Osteoblast (primary cell): ENCODE data around the gene FKBP10. TPM values are rescaled to one million over a fixed set of nuclear protein-coding genes. Genes with fewer than 3 reads are reported as not detected.
"Not testable (repeated sequence)": the region's sequence is repeated elsewhere in the genome, so short reads cannot be mapped to it uniquely, and the experiment has no call there.

Source experiments
- DNase-seq: peaks from one replicate; pipeline ENCODE4 v3.0.0; 2011; ENCODE audit warnings: low spot score, mixed read lengths; ENCODE audit not compliant: insufficient read length; ENCODE audit errors: missing footprints
- H2AFZ ChIP-seq: 2 replicates; pipeline ENCODE4 v1.6.0; 2011; ENCODE audit warnings: mild to moderate bottlenecking, low read length
- H3K27ac ChIP-seq: 2 replicates; pipeline ENCODE4 v1.5.1; 2011; ENCODE audit warnings: mild to moderate bottlenecking, low read depth, low read length, moderate library complexity
- H3K27me3 ChIP-seq: 2 replicates; pipeline ENCODE4 v1.6.0; 2012; ENCODE audit warnings: mild to moderate bottlenecking, control low read depth, inconsistent platforms, low read length, moderate library complexity; ENCODE audit not compliant: insufficient read depth
- H3K36me3 ChIP-seq: 2 replicates; pipeline ENCODE4 v1.5.1; 2011; ENCODE audit warnings: mild to moderate bottlenecking, low read length, control low read depth, moderate library complexity; ENCODE audit not compliant: insufficient read depth
- H3K4me1 ChIP-seq: 2 replicates; pipeline ENCODE4 v1.5.1; 2011; ENCODE audit warnings: mild to moderate bottlenecking, low read length, control low read depth, moderate library complexity; ENCODE audit not compliant: insufficient read depth
- H3K4me2 ChIP-seq: 2 replicates; pipeline ENCODE4 v1.6.0; 2011; ENCODE audit warnings: mild to moderate bottlenecking, low read length; ENCODE audit not compliant: insufficient read depth
- H3K4me3 ChIP-seq: fragments of 200-600 bp; sonication (generic); 3 replicates; pipeline ENCODE4 v1.5.1; 2012; ENCODE audit warnings: mild to moderate bottlenecking, low read length, inconsistent platforms; ENCODE audit not compliant: insufficient read depth
- H3K79me2 ChIP-seq: 2 replicates; pipeline ENCODE4 v1.6.0; 2012; ENCODE audit warnings: mild to moderate bottlenecking, low read length, control low read depth, inconsistent platforms; ENCODE audit not compliant: insufficient read depth
- H3K9me3 ChIP-seq: 2 replicates; pipeline ENCODE4 v1.5.1; 2011; ENCODE audit warnings: low read depth, low read length, control low read depth
- H4K20me1 ChIP-seq: 2 replicates; pipeline ENCODE4 v1.6.0; 2012; ENCODE audit warnings: mild to moderate bottlenecking, low read length, control low read depth; ENCODE audit not compliant: insufficient read depth
- total RNA-seq: library from RNA; depleted of rRNA; stranded (reverse); fragments of >200 nt; gene quantifications from 2 replicates; pipeline ENCODE4 v1.2.3, GENCODE V29; 2012
- TF ChIP-seq, protein P1 (sequence below): IDR thresholded peaks from 2 replicates; pipeline ENCODE4 v1.5.1; 2011; ENCODE audit warnings: mild to moderate bottlenecking, low read depth, low read length, moderate library complexity; ENCODE audit errors: extremely low read depth

Gene FKBP10
- total RNA-seq, 1 donor = 396 TPM

DNA sequence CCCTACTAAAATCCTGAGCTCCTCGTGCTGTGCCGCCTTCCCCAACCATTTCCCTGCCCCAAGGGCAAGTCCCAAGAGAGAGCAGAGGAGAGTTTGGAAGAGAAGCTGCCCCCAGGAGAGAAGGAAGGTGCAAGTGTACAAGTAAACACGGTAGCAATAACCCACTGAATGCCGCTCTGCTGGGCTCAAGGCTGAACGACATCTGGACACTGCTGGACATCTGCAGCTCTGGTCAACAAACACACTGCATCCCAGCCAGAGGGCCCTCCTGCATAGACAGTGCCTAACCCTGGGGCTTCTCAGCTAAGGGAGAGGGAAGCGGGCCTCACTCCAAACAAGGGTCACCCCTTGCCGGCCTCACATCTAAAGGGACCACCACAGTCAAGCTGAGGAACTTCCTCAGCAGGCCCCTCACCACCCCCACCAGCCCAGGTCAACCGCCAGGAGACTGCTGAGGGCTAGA is 39.0 kb upstream of the FKBP10 start:
- no peaks in the 10 kb centered on the region for H3K27me3 ChIP-seq
- H3K36me3 ChIP-seq = no peaks in the 10 kb centered on the region
- H4K20me1 ChIP-seq = peaks cover 6% of the 10 kb centered on the region
- no peak overlapping the region for H3K4me3 ChIP-seq
- no peaks in the 10 kb centered on the region for H3K9me3 ChIP-seq
- no peaks in the 10 kb centered on the region for H3K79me2 ChIP-seq
- peaks cover 14% of the 10 kb centered on the region for H3K4me1 ChIP-seq
- TF ChIP-seq, protein P1, sequence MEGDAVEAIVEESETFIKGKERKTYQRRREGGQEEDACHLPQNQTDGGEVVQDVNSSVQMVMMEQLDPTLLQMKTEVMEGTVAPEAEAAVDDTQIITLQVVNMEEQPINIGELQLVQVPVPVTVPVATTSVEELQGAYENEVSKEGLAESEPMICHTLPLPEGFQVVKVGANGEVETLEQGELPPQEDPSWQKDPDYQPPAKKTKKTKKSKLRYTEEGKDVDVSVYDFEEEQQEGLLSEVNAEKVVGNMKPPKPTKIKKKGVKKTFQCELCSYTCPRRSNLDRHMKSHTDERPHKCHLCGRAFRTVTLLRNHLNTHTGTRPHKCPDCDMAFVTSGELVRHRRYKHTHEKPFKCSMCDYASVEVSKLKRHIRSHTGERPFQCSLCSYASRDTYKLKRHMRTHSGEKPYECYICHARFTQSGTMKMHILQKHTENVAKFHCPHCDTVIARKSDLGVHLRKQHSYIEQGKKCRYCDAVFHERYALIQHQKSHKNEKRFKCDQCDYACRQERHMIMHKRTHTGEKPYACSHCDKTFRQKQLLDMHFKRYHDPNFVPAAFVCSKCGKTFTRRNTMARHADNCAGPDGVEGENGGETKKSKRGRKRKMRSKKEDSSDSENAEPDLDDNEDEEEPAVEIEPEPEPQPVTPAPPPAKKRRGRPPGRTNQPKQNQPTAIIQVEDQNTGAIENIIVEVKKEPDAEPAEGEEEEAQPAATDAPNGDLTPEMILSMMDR = no peak
- no peak overlapping the region for H3K27ac ChIP-seq
- H2AFZ ChIP-seq = no peak overlapping the region
- no peak overlapping the region for H3K4me2 ChIP-seq
- peak; percentile 83 for DNase-seq

DNA sequence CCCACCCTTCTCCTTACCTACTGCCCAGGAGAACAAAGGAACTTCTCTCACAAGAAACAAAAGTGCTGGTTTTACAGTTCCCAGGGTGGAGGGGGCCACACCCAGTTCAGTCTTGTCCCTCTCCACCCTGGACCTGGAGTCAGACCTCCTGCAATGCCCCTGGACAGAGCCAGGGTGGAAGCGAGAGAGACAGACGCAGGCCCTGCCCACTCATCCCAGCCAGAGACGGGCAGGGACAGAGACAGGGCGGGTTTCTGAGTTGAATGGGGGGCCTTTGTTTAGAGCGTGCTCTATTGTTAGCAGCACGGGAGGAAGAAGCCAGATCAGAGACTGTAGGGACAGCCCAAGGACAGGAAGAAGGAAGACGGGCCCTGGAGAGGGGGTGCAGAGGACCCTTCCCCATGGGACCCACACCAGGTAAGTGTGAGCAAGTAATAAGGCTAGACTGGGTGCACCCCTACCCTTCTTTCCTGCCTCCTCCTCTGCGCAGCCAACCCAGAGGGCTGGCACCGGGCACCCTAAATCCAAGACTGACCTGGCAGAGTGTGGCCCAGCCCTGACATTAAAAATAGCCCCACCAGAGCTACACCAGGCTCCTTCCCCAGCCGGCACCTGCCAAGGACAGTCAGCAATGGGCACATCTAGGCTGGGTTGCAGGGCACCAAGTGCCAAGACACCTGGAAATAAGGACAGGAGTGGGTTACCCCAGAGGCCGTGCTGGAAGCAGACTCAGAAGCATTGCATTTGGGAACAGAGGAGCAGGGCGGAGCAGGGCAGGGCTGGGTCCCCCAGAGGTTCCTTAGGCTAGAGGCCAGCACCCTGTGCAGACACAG is 37.2 kb upstream of the FKBP10 start:
- TF ChIP-seq, protein P1 = no peak
- Histone ChIP-seq H3K36me3 (no peaks in the 10 kb centered on the region), H3K4me1 (peaks cover 14% of the 10 kb centered on the region), H3K79me2 (no peaks in the 10 kb centered on the region), H2AFZ (no peak overlapping the region), H3K9me3 (no peaks in the 10 kb centered on the region), H3K27me3 (no peaks in the 10 kb centered on the region), H3K4me2 (no peak overlapping the region), H3K4me3 (no peak overlapping the region), H3K27ac (no peak overlapping the region), H4K20me1 (peaks cover 6% of the 10 kb centered on the region)
- peak; percentile 61 for DNase-seq

DNA sequence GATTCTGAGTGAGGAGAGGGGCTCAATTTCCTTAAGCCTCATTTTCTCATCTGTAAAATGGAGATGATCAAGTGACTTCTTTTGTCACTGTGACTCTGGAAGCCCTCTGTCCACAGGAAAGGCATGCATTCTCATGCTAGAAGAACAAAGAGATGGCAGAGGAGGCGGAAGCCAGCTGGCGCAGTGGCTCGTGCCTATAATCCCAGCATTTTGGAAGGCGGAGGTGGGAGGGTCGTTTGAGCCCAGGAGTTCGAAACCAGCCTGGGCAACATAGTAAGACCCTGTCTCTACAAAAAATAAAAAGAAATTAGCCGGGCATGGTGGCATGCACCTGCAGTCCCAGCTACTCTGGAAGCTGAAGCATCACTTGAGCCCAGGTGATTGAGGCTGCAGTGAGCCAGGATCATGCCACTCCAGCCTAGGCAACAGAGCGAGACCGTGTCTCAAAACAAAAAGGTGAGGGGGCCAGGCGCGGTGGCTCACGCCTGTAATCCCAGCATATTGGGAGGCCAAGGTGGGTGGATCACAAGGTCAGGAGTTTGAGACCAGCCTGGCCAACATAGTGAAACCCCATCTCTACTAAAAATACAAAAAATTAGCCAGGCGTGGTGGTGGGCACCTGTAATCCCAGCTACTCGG is 36.4 kb upstream of the FKBP10 start:
- H3K4me1 ChIP-seq = peaks cover 14% of the 10 kb centered on the region
- H3K27ac ChIP-seq = not testable (repeated sequence)

DNA sequence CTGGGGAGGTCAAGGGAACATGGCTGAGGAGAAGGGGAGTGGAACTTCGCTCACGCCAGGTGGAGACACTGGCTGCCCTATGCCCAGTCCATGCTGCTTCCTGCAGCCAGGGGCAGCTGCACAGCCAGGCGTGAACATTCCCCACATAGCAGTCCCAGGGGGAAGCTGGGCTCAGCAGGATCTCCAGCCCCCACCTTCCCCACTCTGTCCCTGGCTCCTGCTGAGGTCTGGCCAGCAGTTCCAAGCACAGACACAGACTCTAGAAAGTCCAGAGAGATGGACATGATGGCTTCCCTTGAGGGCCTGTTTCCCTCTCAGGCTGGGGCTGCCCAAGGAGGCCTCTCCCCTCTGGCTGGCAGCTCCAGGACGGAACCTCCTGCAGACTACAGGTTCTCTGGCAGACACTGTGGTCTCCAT is 35.6 kb upstream of the FKBP10 start:
- Histone ChIP-seq H3K4me1 (peaks cover 14% of the 10 kb centered on the region), H3K4me2 (peak overlapping the region; percentile 53), H3K27ac (peak overlapping the region; percentile 51), H4K20me1 (peaks cover 6% of the 10 kb centered on the region), H2AFZ (peak overlapping the region; percentile 86), H3K9me3 (no peaks in the 10 kb centered on the region), H3K4me3 (no peak overlapping the region), H3K27me3 (no peaks in the 10 kb centered on the region), H3K79me2 (no peaks in the 10 kb centered on the region), H3K36me3 (no peaks in the 10 kb centered on the region)
- peak; percentile 77 for DNase-seq
- TF ChIP-seq, protein P1 = peak; percentile 6

More for the DNA sequence above, 36.4 kb upstream of the FKBP10 start:
- not testable (repeated sequence) for H3K4me2 ChIP-seq, H3K27me3 ChIP-seq, H2AFZ ChIP-seq, H4K20me1 ChIP-seq, H3K36me3 ChIP-seq, H3K79me2 ChIP-seq, H3K4me3 ChIP-seq, DNase-seq, H3K9me3 ChIP-seq
